OCI-LY7 (cell line): ENCODE results near the gene IGF2. TPM values are rescaled to one million over a fixed set of nuclear protein-coding genes. Genes with fewer than 3 reads are reported as not detected.

Experiments used
- BruUV-seq: library from RNA; stranded (reverse); fragments of 400-500 nt; replicated peaks from 2 replicates; lab custom pipeline; 2021; lab: Mats Ljungman, UMichigan
- CTCF ChIA-PET: fragments of 300-600 bp; sonication (Branson Sonifier 250); formaldehyde crosslinking; loops from one replicate; lab custom pipeline; 2022; ENCODE audit warnings: antibody characterized with exemption; ENCODE audit not compliant: unreplicated experiment; lab: Charles Lee
- POLR2A ChIA-PET: fragments of 300-600 bp; sonication (Branson Sonifier 250); formaldehyde crosslinking; loops from one replicate; lab custom pipeline; 2022; ENCODE audit warnings: antibody characterized with exemption; lab: Charles Lee
- DNase-seq: peaks from one replicate; pipeline ENCODE4 v3.0.0-alpha.2; 2015; ENCODE audit warnings: low spot score
- H2AFZ ChIP-seq: fragments of 200-600 bp; sonication (generic), shearing (Covaris generic); 2 replicates; pipeline ENCODE4 v1.6.1; 2014; ENCODE audit warnings: mild to moderate bottlenecking, antibody characterized with exemption, low read length, moderate library complexity
- H3K27ac ChIP-seq: fragments of 200-600 bp; sonication (generic); 2 replicates; pipeline ENCODE4 v1.5.1; 2014; ENCODE audit warnings: mixed run types, low read depth, mild to moderate bottlenecking, moderate library complexity, low read length, inconsistent platforms; ENCODE audit not compliant: poor library complexity, severe bottlenecking
- H3K36me3 ChIP-seq: fragments of 200-600 bp; sonication (generic); 2 replicates; pipeline ENCODE4 v1.6.1; 2014; ENCODE audit warnings: mild to moderate bottlenecking, antibody characterized with exemption, low read length, moderate library complexity, mixed read lengths; ENCODE audit not compliant: insufficient read depth
- H3K4me1 ChIP-seq: fragments of 200-600 bp; sonication (generic); 2 replicates; pipeline ENCODE4 v1.5.1; 2014; ENCODE audit warnings: mild to moderate bottlenecking, low read length; ENCODE audit not compliant: insufficient read depth, poor library complexity, severe bottlenecking
- H3K4me2 ChIP-seq: fragments of 200-600 bp; sonication (generic); 2 replicates; pipeline ENCODE4 v1.6.1; 2014; ENCODE audit warnings: mild to moderate bottlenecking, low read length
- H3K4me3 ChIP-seq: fragments of 200-600 bp; sonication (generic); 2 replicates; pipeline ENCODE4 v1.5.1; 2014; ENCODE audit warnings: mild to moderate bottlenecking, low read depth, low read length; ENCODE audit not compliant: poor library complexity, severe bottlenecking
- H3K79me2 ChIP-seq: fragments of 200-600 bp; sonication (generic); 2 replicates; pipeline ENCODE4 v1.6.1; 2016; ENCODE audit warnings: low read depth, mild to moderate bottlenecking, low read length, moderate library complexity, mixed read lengths; ENCODE audit not compliant: insufficient read depth
- H3K9me2 ChIP-seq: fragments of 200-600 bp; sonication (generic); 2 replicates; pipeline ENCODE4 v1.6.1; 2016; ENCODE audit warnings: mild to moderate bottlenecking, low read length, mixed read lengths; ENCODE audit not compliant: insufficient read depth
- H3K9me3 ChIP-seq: fragments of 200-600 bp; sonication (generic); 2 replicates; pipeline ENCODE4 v1.6.1; 2014; ENCODE audit warnings: mild to moderate bottlenecking, mixed run types, low read length, mixed read lengths
- H4K20me1 ChIP-seq: fragments of 200-600 bp; sonication (generic); 2 replicates; pipeline ENCODE4 v1.6.1; 2014; ENCODE audit warnings: mild to moderate bottlenecking, antibody characterized with exemption, low read length, moderate library complexity, mixed read lengths; ENCODE audit not compliant: insufficient read depth
- CTCF ChIP-seq: fragments of 200-600 bp; sonication (generic); conservative IDR thresholded peaks from 2 replicates; pipeline ENCODE4 v1.5.1; 2014; ENCODE audit warnings: mild to moderate bottlenecking, antibody characterized with exemption, low read length, moderate library complexity, mixed read lengths
- EZH2phosphoT487 ChIP-seq: fragments of 200-600 bp; sonication (generic); IDR thresholded peaks from 2 replicates; pipeline ENCODE4 v1.6.1; 2018; ENCODE audit warnings: low read depth, borderline replicate concordance, mild to moderate bottlenecking, mixed run types, antibody characterized with exemption, low read length, moderate library complexity, mixed read lengths
- intact Hi-C: fragments of 100-400 bp; cut with micrococcal nuclease; formaldehyde crosslinking; loops from one replicate; pipeline ENCODE4 v1.10.0; 2022; ENCODE audit not compliant: unreplicated experiment
- total RNA-seq, 2 experiments: library from RNA; depleted of rRNA in 1 of 2; stranded (reverse); fragments of >200 nt in 1 of 2; shearing (Covaris generic) in 1 of 2; gene quantifications; 2 replicates each; pipeline ENCODE4 v1.2.3, GENCODE V29; 2014 to 2022

Gene IGF2
- total RNA-seq, 2 experiments from 2014 or later, result not detected

- CTCF ChIA-PET, result no interaction called here
- TF ChIP-seq CTCF, result no peak
- no peak for TF ChIP-seq EZH2phosphoT487
- no TSS peak for BruUV-seq
- H3K4me2 ChIP-seq, result no peak overlapping the region
- H4K20me1 ChIP-seq, result no peaks in the 10 kb centered on the region
- no peak for DNase-seq
- H2AFZ ChIP-seq, result no peak overlapping the region
- H3K36me3 ChIP-seq, result no peaks in the 10 kb centered on the region
- POLR2A ChIA-PET, result interaction anchor here (0.6 kb wide), 1 partner anchor 638 kb away, joined by 3 read pairs; no protein-coding TSS in a partner anchor
- no peaks in the 10 kb centered on the region for H3K9me2 ChIP-seq
- H3K27ac ChIP-seq, result no peak overlapping the region
- no peaks in the 10 kb centered on the region for H3K79me2 ChIP-seq
- H3K4me1 ChIP-seq, result no peaks in the 10 kb centered on the region
- H3K4me3 ChIP-seq, result no peak overlapping the region
- no peaks in the 10 kb centered on the region for H3K9me3 ChIP-seq
- intact Hi-C loops, result no loop called here
Observed at GRCh38 chr11:2163428-2163978, 24.3 kb upstream of the IGF2 start.

- H3K27ac ChIP-seq, result no peak within 1 kb of the TSS
- H3K9me3 ChIP-seq, result no peaks in the 10 kb centered on the region
- no peak within 1 kb of the TSS for H3K4me3 ChIP-seq
- H4K20me1 ChIP-seq, result no peaks in the 10 kb centered on the region
- TF ChIP-seq CTCF, result no peak
- no peak for TF ChIP-seq EZH2phosphoT487
- H3K9me2 ChIP-seq, result no peaks in the 10 kb centered on the region
- no peak within 1 kb of the TSS for H2AFZ ChIP-seq
- ChIA-PET POLR2A (no interaction called here), CTCF (no interaction called here)
- H3K79me2 ChIP-seq, result no peaks in the 10 kb centered on the region
- intact Hi-C loops, result no loop called here
- DNase-seq, result no peak
- H3K36me3 ChIP-seq, result no peaks in the 10 kb centered on the region
- BruUV-seq, result no TSS peak
- no peak within 1 kb of the TSS for H3K4me2 ChIP-seq
- no peaks in the 10 kb centered on the region for H3K4me1 ChIP-seq
Observed at GRCh38 chr11:2160736-2161259, 21.6 kb upstream of the IGF2 start, which contains the start of gene INS. TSS of gene INS (minus strand) at chr11:2161209. CDS start at chr11:2160971, 238 bp downstream.
